ENCODE results near the gene MAP2K1.
A peak's percentile ranks its signal among the peaks of the same experiment; 100 is the strongest.
"Not testable (repeated sequence)": the region's sequence is repeated elsewhere in the genome, so short reads cannot be mapped to it uniquely, and the experiment has no call there.

Gene MAP2K1

DNA sequence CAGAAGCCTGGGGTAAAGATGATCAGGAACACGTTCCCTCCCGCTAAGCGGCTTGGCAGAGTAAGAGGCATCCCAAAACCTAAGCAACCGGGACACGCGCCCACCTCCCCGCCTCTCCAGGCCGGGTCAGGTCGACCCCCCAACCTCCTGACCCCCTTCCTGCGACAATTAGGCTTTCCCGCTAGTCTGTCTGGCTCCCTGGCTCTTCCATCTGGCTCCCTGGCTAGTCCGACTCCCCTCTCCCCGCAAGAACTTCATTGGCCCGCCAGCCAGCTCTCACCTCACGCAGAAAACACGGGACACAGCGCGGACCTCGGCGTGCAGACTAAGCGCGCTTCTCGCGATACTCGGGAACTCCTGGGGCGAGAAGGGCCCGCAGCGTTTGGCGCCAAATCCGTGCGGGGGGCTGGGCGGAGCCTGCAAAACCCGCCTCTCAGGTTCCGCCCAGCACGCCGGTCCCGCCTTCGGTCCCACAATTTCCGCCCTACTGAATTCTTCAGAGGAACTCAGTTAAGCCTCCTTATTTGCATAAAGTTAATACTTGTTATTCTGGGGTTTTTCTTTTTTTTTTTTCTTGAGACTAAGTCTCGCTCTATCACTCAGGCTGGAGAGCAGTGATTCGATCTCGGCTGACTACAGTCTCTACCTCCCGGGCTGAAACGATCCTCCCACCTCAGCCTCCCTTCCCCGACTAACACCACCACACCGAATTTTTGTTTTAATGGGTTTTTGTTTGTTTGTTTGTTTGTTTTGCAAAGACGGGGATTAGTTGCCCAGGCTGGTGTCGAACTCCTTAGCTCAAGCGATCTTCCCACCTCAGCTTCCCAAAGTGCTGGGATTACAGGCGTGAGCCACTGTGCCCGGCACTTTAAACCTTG, 30.1 kb upstream of the MAP2K1 start, which contains the start of gene TIPIN:
TSS of gene TIPIN (minus strand) at position 327 of the 878 bp plus-strand sequence. CDS start 3,738 bp downstream, outside the sequence.
- Histone ChIP-seq H3K79me2 (ENCODE audit: control insufficient read depth, low read length) (peaks cover 38% of the 10 kb centered on the region), H3K9me3 (ENCODE audit: control insufficient read depth, insufficient read depth, low read length) (no peaks in the 10 kb centered on the region), H3F3A (ENCODE audit: control insufficient read depth, insufficient read depth) (peaks cover 13% of the 10 kb centered on the region), H3K4me1 (ENCODE audit: control insufficient read depth, low read length) (peaks cover 57% of the 10 kb centered on the region), H4K20me1 (ENCODE audit: control insufficient read depth, insufficient read depth, low read depth, low read length) (no peaks in the 10 kb centered on the region), H3K4me2 (ENCODE audit: low read length) (peak within 1 kb of the TSS; percentile 66), H3K27me3 (ENCODE audit: control insufficient read depth, low read length) (no peaks in the 10 kb centered on the region), H3K36me3 (ENCODE audit: control insufficient read depth, low read length) (peaks cover 37% of the 10 kb centered on the region), H3K9me2 (replicated peaks; ENCODE audit: control insufficient read depth, low read length) (no peaks in the 10 kb centered on the region), H3K27ac (ENCODE audit: low read depth, low read length) (peak within 1 kb of the TSS; percentile 78), H3K4me3 (ENCODE audit: low read length) (peak within 1 kb of the TSS; percentile 76)
- TF ChIP-seq, protein P1, sequence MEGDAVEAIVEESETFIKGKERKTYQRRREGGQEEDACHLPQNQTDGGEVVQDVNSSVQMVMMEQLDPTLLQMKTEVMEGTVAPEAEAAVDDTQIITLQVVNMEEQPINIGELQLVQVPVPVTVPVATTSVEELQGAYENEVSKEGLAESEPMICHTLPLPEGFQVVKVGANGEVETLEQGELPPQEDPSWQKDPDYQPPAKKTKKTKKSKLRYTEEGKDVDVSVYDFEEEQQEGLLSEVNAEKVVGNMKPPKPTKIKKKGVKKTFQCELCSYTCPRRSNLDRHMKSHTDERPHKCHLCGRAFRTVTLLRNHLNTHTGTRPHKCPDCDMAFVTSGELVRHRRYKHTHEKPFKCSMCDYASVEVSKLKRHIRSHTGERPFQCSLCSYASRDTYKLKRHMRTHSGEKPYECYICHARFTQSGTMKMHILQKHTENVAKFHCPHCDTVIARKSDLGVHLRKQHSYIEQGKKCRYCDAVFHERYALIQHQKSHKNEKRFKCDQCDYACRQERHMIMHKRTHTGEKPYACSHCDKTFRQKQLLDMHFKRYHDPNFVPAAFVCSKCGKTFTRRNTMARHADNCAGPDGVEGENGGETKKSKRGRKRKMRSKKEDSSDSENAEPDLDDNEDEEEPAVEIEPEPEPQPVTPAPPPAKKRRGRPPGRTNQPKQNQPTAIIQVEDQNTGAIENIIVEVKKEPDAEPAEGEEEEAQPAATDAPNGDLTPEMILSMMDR (IDR thresholded peaks at IDR 0.05; ENCODE audit: low read depth, low read length, poor library complexity, severe bottlenecking), result no peak
- no peak for TF ChIP-seq EZH2phosphoT487 (IDR thresholded peaks at IDR 0.05; ENCODE audit: borderline replicate concordance, low read length)

DNA sequence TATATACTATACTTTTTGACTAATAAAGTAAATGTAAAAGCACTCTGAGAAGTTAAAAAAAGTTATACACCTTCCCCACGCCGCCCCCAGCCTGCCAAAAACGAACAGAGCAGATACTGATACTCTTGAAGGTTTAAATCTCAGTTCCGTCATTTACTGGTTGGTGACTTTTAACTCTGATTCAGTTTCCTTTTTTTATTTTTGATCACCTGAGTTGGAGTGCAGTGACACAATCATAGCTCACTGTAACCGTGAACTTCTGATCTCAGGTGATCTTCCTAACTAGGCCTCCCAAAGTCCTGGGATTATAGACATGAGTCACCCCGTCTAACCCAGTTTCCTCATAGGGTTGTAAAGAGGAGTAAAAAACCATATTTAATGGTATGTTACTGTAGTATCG, 27.0 kb upstream of the MAP2K1 start:
- Histone ChIP-seq H3K36me3 (ENCODE audit: control insufficient read depth, low read length) (peaks cover 8% of the 10 kb centered on the region), H4K20me1 (ENCODE audit: control insufficient read depth, insufficient read depth, low read depth, low read length) (no peaks in the 10 kb centered on the region), H3K27me3 (ENCODE audit: control insufficient read depth, low read length) (no peaks in the 10 kb centered on the region), H3K27ac (ENCODE audit: low read depth, low read length) (peak overlapping the region; percentile 64), H3K4me3 (ENCODE audit: low read length) (peak overlapping the region; percentile 20), H3K4me2 (ENCODE audit: low read length) (peak overlapping the region; percentile 61), H3K4me1 (ENCODE audit: control insufficient read depth, low read length) (peaks cover 47% of the 10 kb centered on the region), H3K9me3 (ENCODE audit: control insufficient read depth, insufficient read depth, low read length) (no peaks in the 10 kb centered on the region), H3F3A (ENCODE audit: control insufficient read depth, insufficient read depth) (peaks cover 13% of the 10 kb centered on the region), H3K79me2 (ENCODE audit: control insufficient read depth, low read length) (peaks cover 17% of the 10 kb centered on the region), H3K9me2 (replicated peaks; ENCODE audit: control insufficient read depth, low read length) (no peaks in the 10 kb centered on the region)
- TF ChIP-seq EZH2phosphoT487 (IDR thresholded peaks at IDR 0.05; ENCODE audit: borderline replicate concordance, low read length), result no peak
- TF ChIP-seq, protein P1 (IDR thresholded peaks at IDR 0.05; ENCODE audit: low read depth, low read length, poor library complexity, severe bottlenecking), result no peak

DNA sequence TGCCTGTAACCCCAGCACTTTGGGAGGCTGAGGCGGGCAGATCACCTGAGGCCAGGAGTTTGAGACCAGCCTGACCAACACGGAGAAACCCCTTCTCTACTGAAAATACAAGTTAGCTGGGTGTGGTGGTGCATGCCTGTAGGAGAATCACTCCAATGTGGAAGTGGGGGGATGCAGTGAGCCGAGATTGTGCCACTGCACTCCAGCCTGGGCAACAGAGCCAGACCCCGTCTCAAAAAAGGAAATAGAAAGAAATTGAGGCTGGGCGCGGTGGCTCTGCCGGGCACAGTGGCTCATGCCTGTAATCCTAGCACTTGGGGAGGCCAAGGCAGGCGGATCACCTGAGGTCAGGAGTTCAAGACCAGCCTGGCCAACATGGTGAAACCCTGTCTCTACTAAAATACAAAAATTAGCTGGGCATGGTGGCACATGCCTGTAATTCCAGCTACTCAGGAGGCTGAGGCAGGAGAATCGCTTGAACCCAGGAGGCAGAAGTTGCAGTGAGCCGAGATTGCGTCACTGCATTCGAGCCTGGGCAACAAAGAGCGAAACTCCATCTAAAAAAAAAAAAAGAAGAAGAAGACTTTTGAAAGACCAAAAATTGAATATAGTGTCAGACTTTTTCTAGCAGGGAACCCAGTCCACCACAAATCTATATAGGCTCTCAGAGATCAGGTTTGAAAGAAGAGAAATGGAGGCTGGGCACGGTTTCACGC, 24.8 kb upstream of the MAP2K1 start:
- H3K9me3 ChIP-seq (ENCODE audit: control insufficient read depth, insufficient read depth, low read length); H3K9me2 ChIP-seq (replicated peaks; ENCODE audit: control insufficient read depth, low read length); H3K79me2 ChIP-seq (ENCODE audit: control insufficient read depth, low read length); H4K20me1 ChIP-seq (ENCODE audit: control insufficient read depth, insufficient read depth, low read depth, low read length); H3K36me3 ChIP-seq (ENCODE audit: control insufficient read depth, low read length); H3K27me3 ChIP-seq (ENCODE audit: control insufficient read depth, low read length); H3K27ac ChIP-seq (ENCODE audit: low read depth, low read length); H3K4me3 ChIP-seq (ENCODE audit: low read length); H3K4me2 ChIP-seq (ENCODE audit: low read length): not testable (repeated sequence)
- Histone ChIP-seq H3K4me1 (ENCODE audit: control insufficient read depth, low read length) (peaks cover 36% of the 10 kb centered on the region), H3F3A (ENCODE audit: control insufficient read depth, insufficient read depth) (peaks cover 13% of the 10 kb centered on the region)

DNA sequence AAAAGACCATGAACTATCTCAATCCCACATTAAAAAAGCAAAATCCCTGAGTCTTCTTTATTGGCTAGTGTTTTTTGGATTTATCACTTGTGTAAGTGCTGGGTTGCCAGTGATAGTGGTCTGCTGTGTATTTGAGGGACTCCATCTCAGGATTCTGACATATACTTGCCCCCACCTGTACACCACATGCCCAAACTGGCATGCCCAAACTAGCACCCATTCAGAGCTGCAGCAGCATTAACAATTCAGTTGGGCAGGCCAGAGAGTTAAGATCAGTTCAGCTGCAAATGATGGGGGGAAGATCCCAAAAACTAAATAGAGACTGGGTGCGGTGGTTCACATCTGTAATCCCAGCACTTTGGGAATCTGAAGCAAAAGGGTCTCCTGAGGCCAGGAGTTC, 23.9 kb upstream of the MAP2K1 start:
- no peaks in the 10 kb centered on the region for H3K79me2 ChIP-seq (ENCODE audit: control insufficient read depth, low read length)
- TF ChIP-seq, protein P1 (IDR thresholded peaks at IDR 0.05; ENCODE audit: low read depth, low read length, poor library complexity, severe bottlenecking), result no peak
- TF ChIP-seq EZH2phosphoT487 (IDR thresholded peaks at IDR 0.05; ENCODE audit: borderline replicate concordance, low read length), result no peak
- H3K4me1 ChIP-seq (ENCODE audit: control insufficient read depth, low read length), result peaks cover 27% of the 10 kb centered on the region
- H3K36me3 ChIP-seq (ENCODE audit: control insufficient read depth, low read length), result no peaks in the 10 kb centered on the region
- no peaks in the 10 kb centered on the region for H4K20me1 ChIP-seq (ENCODE audit: control insufficient read depth, insufficient read depth, low read depth, low read length)
- no peaks in the 10 kb centered on the region for H3K9me2 ChIP-seq (replicated peaks; ENCODE audit: control insufficient read depth, low read length)
- no peaks in the 10 kb centered on the region for H3K9me3 ChIP-seq (ENCODE audit: control insufficient read depth, insufficient read depth, low read length)
- H3K27ac ChIP-seq (ENCODE audit: low read depth, low read length), result no peak overlapping the region
- no peak overlapping the region for H3K4me2 ChIP-seq (ENCODE audit: low read length)
- no peaks in the 10 kb centered on the region for H3K27me3 ChIP-seq (ENCODE audit: control insufficient read depth, low read length)
- no peak overlapping the region for H3K4me3 ChIP-seq (ENCODE audit: low read length)
- peaks cover 12% of the 10 kb centered on the region for H3F3A ChIP-seq (ENCODE audit: control insufficient read depth, insufficient read depth)
